Measurements from ENCODE around the gene PRRG2. TPM values are rescaled to one million over a fixed set of nuclear protein-coding genes. Genes with fewer than 3 reads are reported as not detected.

PRRG2 gene
- total and polyA plus RNA-seq, 2 of the 13 experiments (the other 11 are each of a cell fraction or from before 2014, with no cell fraction given) = 0.66 to 0.82 TPM

- POLR2A ChIA-PET = no interaction called here
- no peak for TF ChIP-seq PAX8 (CRISPR knock-in tag; IDR thresholded peaks at IDR 0.05; ENCODE audit: borderline replicate concordance)
- TF ChIP-seq RBFOX2 (IDR thresholded peaks at IDR 0.05; ENCODE audit: low read depth, low read length) = peak; percentile 58
- TF ChIP-seq HOXA3 (CRISPR knock-in tag; IDR thresholded peaks at IDR 0.05) = peak; percentile 60
- TF ChIP-seq, protein P1, sequence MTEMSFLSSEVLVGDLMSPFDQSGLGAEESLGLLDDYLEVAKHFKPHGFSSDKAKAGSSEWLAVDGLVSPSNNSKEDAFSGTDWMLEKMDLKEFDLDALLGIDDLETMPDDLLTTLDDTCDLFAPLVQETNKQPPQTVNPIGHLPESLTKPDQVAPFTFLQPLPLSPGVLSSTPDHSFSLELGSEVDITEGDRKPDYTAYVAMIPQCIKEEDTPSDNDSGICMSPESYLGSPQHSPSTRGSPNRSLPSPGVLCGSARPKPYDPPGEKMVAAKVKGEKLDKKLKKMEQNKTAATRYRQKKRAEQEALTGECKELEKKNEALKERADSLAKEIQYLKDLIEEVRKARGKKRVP (CRISPR knock-in tag; IDR thresholded peaks at IDR 0.05) = no peak
- TF ChIP-seq NFYC (CRISPR knock-in tag; IDR thresholded peaks at IDR 0.05) = no peak
- no peak for TF ChIP-seq ZNF629 (CRISPR knock-in tag; conservative IDR thresholded peaks at IDR 0.05)
- no peak for TF ChIP-seq ONECUT2 (CRISPR knock-in tag; IDR thresholded peaks at IDR 0.05)
- no peak for TF ChIP-seq ZNF503 (CRISPR knock-in tag; IDR thresholded peaks at IDR 0.05)
- TF ChIP-seq, protein P2, sequence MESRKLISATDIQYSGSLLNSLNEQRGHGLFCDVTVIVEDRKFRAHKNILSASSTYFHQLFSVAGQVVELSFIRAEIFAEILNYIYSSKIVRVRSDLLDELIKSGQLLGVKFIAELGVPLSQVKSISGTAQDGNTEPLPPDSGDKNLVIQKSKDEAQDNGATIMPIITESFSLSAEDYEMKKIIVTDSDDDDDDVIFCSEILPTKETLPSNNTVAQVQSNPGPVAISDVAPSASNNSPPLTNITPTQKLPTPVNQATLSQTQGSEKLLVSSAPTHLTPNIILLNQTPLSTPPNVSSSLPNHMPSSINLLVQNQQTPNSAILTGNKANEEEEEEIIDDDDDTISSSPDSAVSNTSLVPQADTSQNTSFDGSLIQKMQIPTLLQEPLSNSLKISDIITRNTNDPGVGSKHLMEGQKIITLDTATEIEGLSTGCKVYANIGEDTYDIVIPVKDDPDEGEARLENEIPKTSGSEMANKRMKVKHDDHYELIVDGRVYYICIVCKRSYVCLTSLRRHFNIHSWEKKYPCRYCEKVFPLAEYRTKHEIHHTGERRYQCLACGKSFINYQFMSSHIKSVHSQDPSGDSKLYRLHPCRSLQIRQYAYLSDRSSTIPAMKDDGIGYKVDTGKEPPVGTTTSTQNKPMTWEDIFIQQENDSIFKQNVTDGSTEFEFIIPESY (CRISPR knock-in tag; IDR thresholded peaks at IDR 0.05) = 0 out of 2 replicates have a peak, but pooled peaks have one; percentile 21
- no peak for TF ChIP-seq ZNF549 (CRISPR knock-in tag; IDR thresholded peaks at IDR 0.05)
- no peak for TF ChIP-seq WIZ (CRISPR knock-in tag; IDR thresholded peaks at IDR 0.05)
- no peak for TF ChIP-seq ASH2L (IDR thresholded peaks at IDR 0.05; ENCODE audit: insufficient read length, low read depth, low read length)
- no peak for TF ChIP-seq SATB2 (CRISPR knock-in tag; IDR thresholded peaks at IDR 0.05)
- peak; percentile 63 for TF ChIP-seq ZBTB38 (CRISPR knock-in tag; IDR thresholded peaks at IDR 0.05)
- no peak for TF ChIP-seq ZBTB39 (CRISPR knock-in tag; IDR thresholded peaks at IDR 0.05)
- no peak for TF ChIP-seq SMAD3 (CRISPR knock-in tag; IDR thresholded peaks at IDR 0.05)
- TF ChIP-seq IRF2 (CRISPR knock-in tag; IDR thresholded peaks at IDR 0.05) = no peak
- TF ChIP-seq MEIS1 (CRISPR knock-in tag; IDR thresholded peaks at IDR 0.05; ENCODE audit: borderline replicate concordance) = no peak
These were observed 47.3 kb upstream of the PRRG2 start for GRCh38 chr19:49533551-49534488.

More at GRCh38 chr19:49533551-49534488, 47.3 kb upstream of the PRRG2 start:
- no peak overlapping the region for H3K4me2 ChIP-seq (ENCODE audit: low read depth, low read length)
- in situ Hi-C loops (cut with HindIII; ENCODE audit: extremely low pct_ligation_motif_present, low pct_unique_long_range_greater_than_20kb) = no loop called here
- ATAC-seq = peak; percentile 14
- intact Hi-C loops (cut with micrococcal nuclease; ENCODE audit: unreplicated experiment) = no loop called here
- H3K79me2 ChIP-seq (ENCODE audit: insufficient read depth, low read length) = no peaks in the 10 kb centered on the region
- WGBS (ENCODE audit: low lambda C conversion rate) = 94% methylated on average over 58 of the region's 87 CpGs
- DNase-seq (ENCODE audit: low spot score) = no peak
- H3K4me1 ChIP-seq (ENCODE audit: insufficient read depth, low read length) = no peaks in the 10 kb centered on the region
- H3K27me3 ChIP-seq (ENCODE audit: control insufficient read depth in 1 of 2, insufficient read depth in 2 of 2, low read length in 2 of 2) = no peaks in the 10 kb centered on the region
- H2AFZ ChIP-seq (ENCODE audit: low read length) = no peak overlapping the region
- H3K9ac ChIP-seq (ENCODE audit: insufficient read depth, low read depth, low read length) = no peak overlapping the region
- BruUV-seq (replicated peaks) = no TSS peak
- H3K36me3 ChIP-seq (replicated peaks in 1 of 2; ENCODE audit: control insufficient read depth in 1 of 2, insufficient read depth in 2 of 2, low read length in 2 of 2) = peaks cover 12 to 37% of the 10 kb centered on the region in 2 experiments
- no peak overlapping the region for H3K4me3 ChIP-seq (replicated peaks in 1 of 3; ENCODE audit: insufficient read depth in 1 of 3, low read depth in 2 of 3, low read length in 3 of 3)
- no peak overlapping the region for H3K27ac ChIP-seq (ENCODE audit: extremely low read length, insufficient read depth, low read length)
- H3K9me3 ChIP-seq (ENCODE audit: low read length) = no peaks in the 10 kb centered on the region
- H4K20me1 ChIP-seq (ENCODE audit: insufficient read depth, low read length) = no peaks in the 10 kb centered on the region
- no peak for FAIRE-seq
- CTCF ChIA-PET (ENCODE audit: low intra/inter-chr PET ratio, low total read pairs) = no interaction called here

All from HepG2 (cell line).